ENCODE measurements around the gene GMPPA.

GMPPA gene

GRCh38 chr2:219522111-219523030 lies 23.7 kb downstream of the GMPPA start:
- no peak for FAIRE-seq

DNA sequence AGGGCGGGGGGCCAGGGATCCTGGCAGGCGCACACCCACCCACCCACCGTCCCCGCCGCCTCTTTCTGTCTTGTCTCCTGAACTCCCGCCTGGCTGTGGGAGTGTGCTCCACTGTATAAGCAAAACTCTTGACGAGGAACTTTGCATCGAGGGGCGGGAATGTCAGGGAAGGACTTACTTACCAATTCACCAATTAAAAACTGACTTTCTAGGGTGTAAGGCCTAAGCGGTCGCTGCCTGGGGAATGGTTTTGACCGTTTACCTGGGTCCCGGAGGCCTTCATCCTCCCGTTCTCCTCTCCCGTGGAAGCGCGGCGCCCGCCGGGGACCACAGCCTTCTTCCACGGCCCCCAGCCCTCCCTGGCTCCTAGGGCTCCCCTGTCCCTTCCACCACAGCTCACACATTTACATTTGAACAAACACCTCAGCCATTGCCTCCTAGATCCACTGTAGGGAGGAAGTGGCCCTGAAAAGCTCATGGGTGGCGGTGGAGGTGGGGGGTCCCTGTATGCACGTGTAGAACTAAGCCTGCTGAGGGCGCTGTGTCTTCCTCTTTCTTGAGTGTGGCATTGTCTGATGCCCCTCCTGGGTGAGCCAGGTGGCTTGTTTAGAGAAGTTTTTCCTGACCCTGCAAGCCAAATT lies 24.5 kb downstream of the GMPPA start:
- FAIRE-seq, result no peak

DNA sequence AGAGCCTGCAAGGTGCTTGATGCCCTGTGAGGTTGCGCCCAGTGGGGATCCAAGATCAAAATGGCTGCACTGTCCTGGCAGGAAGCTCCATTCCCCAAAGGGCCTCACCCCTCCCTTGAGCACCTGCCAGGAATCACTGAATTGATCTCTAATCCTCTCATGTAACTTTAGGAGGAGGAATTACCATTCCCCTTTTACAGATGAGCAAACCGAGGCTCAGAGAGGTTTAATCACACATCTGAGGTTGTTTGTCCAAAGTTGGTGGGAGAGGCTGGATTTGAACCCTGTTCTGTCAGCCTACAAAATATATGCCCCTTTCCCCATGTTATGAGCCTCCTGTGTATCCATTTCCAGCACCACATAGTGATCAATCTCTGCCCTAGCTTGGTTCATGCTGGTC lies 26.1 kb downstream of the GMPPA start:
- FAIRE-seq, result no peak

DNA sequence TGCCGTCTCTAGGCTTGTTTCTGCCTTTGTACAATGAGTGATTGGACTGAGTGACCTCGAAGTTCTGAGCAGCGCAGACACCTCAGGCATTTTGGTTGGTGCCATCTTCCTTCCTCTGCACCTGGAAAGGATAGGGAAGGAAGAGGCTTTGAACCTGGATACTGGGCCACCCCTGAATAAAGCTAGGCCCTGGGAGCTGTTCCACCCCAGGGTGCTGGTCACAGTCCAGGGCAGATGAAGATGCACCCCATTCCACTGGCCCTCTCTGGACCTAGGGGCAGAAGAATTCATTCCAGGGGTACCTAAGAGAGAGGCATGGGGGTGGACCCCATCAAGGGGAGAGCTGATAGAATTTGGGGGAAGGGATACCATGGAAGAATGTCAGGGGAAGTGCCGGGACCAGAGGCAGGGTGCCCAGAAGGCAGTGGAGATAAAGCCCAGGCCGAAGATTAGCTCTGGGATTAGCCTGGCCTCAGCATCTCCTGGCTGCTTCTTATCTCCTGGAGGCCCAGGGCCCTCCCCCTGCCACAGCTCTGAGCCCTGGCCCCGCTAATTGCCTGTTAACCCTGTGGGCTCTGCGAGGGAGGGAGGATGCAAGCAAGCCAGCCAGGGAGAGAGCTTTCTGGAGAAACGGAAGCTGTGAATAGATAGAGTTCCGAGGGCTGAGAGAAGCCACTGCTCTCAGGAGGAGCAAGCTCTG lies 27.0 kb downstream of the GMPPA start:
- no peak for FAIRE-seq

GRCh38 chr2:219526320-219527075 lies 27.8 kb downstream of the GMPPA start:
- no peak for FAIRE-seq

- no peak for FAIRE-seq
Measured at GRCh38 chr2:219527076-219527394, 28.3 kb downstream of the GMPPA start.

DNA sequence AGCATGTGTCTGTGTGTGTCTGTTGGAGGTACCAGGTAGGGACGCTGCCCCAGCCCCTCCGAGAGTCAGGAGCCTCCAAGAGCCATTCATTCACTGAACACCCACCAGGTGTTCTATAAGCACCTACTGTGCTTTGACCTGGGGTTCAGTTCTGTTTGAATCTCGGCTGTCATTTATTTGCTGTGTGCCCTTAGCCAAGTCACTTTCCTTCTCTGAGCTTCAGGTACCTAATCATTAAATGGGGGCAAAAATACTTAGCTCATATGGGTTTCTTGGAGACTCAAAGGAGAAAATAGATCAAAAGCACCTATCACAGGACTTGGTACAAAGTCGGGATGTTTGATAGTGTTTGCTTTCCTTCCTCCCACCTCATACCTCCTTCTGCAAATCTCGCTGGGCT lies 28.8 kb downstream of the GMPPA start:
- FAIRE-seq, result no peak

DNA sequence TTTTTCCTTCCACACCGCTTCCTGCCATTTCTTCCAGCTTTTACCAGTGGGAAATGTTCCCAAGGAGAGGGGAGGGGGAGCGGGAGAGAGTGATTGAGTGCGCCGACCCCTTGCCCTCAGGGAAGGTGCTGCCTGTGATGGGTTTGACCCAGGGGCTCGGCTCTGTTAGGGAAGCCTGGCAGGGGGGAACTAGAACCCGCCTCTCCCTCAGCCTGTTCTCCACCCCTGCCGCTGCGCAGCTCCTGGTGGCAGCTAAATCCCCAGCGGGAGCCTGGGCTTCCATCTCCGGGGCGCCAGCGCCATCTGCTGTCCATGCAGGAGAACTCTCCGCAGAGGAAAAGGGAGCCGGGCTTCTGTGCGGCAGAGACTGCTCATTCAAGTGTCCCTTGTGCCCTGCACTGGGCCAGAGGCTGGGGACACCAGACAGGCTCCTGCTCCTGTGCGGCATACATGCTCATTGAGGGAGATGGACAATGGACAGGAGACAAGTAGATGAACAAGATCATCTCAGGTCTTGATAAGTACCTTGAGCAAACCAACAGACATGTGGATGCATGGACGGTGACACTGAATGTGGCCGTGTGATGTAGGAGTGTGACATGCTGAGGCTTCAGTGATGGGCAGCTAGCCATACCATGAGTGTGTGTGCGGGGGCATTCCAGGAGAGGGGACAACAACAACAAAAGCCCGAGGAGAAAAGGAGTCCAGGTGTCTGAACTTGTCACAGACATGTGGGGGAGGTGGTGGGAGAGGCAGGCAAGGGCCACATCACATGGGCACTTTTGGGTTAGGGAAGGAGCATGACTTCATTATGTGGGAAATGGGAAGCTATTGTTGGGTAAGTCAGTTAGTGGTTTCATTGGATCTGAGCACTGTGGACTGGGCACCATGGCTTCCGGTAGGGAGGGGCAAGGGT lies 31.6 kb downstream of the GMPPA start:
- peak; percentile 66 for FAIRE-seq

GRCh38 chr2:219531639-219532377 lies 33.1 kb downstream of the GMPPA start:
- no peak for FAIRE-seq

DNA sequence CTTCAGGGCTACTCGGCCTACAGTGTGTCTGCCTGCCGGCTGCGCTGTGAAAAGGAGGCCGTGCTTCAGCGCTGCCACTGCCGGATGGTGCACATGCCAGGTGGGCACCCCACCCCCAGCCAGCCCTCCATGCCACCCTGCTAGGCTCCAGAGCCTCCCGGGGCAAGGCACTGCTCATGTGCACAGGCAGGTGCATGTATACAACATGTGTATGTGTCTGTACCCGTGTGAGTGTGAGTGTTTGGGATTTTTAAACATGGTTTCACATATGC lies 33.6 kb downstream of the GMPPA start:
- FAIRE-seq, result no peak

DNA sequence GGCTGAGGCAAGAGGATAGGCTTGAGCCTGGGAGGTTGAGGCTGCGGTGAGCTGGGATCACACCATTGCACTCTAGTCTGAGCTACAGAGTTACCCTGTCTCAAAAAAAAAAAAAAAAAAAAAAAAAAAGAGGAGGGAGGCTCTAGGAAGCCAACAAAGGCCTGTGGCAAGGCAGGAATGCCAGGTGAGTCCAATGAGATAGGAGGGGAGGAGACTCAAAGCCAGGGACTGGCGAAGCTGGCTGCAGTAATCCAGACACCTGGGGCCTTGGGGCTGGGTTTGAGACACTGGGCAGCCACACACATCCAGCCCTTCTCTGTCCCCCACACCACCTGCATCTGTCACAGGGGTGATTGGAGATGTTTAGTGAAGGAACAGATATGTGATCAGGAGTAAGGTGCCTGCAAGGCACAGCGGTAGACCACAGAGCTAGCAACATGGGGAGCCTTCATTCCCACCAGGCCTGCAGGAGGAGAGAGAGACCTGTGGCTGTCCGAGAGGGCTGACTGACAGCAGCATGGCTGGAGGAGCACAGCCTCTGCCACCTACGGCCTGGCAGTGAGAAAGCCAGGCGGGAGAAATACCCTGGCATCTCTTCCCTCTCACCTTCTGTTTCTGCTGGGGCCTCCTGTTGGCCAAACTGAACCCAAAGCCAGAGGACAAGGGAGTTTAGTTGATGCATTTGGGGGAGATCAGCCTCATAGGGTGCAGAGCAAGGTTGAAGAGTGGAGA lies 35.4 kb downstream of the GMPPA start:
- FAIRE-seq, result no peak

DNA sequence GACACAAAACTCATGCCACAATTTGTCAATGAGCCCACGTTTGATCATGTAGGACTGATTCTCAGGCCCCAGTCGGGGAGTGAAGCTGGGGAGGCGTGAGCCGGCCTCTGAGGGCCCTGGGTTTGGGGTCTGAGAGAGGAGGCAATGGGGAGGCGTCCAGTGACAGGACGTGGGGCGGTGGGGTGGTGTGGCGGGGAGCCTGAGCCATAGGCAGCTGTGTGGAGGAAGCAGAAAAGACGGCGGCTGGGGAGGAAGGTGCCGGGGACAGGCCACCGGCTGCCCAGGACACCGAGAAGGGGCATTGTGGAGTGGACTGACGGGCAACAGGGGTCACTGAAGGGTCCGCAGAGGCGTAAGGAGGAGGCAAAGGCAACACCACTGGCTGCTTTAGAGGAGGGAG lies 37.7 kb downstream of the GMPPA start:
- no peak for FAIRE-seq

DNA sequence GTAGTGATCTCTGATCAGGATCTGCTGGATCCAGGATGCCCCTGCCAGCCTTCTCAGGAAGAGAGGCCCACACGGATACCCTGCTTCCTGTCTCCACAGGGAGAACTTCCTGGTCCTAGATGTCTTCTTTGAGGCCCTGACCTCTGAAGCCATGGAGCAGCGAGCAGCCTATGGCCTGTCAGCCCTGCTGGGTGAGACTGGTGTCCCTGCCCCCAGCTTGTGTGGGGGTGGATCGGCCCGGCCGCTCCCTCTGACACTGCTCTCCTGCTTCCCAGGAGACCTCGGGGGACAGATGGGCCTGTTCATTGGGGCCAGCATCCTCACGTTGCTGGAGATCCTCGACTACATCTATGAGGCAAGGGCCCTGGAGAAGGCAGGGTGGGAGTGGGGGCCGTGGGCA lies 38.3 kb downstream of the GMPPA start:
- FAIRE-seq, result no peak

GRCh38 chr2:219537657-219538488 lies 39.2 kb downstream of the GMPPA start:
- no peak for FAIRE-seq

GRCh38 chr2:219538504-219538951 lies 39.8 kb downstream of the GMPPA start:
- FAIRE-seq, result no peak

- no peak for FAIRE-seq
Measured at GRCh38 chr2:219538956-219539788, 40.5 kb downstream of the GMPPA start.

DNA sequence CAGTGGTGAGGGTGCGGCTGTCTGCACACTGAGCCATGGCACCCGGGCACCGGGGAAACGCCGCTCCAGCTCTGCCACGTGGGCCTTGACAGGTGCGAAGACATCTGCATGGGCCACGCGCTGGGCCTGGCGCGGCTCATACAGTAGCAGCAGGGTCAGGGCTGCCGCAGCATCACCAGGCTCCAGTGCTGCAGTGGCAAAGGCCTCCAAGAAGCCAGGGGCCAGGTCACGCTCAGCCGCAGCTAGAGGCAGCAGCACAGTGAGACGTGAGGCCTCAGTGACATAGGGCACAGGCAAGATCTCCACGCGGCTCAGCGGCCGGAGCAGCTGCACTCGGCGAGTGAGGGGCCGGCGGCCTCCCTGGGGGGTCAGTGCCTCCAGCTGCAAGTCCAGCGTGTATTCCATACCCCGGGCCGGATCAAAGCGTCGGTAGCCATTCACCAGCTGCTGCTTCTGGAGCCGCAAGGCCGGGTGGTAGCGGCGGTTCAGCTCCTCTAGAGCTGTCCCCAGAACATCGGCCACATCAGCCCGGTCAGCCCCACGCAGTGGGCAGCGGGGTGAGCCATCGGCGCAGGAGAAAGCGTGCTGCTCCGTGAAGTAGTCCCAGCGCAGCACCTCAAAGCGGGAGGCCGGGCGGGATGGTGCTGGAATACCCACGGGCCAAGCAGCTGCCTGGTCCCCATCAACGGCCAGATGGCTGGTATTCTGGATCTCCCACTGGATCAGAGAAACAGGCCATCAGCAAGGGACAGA lies 41.4 kb downstream of the GMPPA start:
- FAIRE-seq, result no peak
